ENCODE data around the gene TFPT.

DNA sequence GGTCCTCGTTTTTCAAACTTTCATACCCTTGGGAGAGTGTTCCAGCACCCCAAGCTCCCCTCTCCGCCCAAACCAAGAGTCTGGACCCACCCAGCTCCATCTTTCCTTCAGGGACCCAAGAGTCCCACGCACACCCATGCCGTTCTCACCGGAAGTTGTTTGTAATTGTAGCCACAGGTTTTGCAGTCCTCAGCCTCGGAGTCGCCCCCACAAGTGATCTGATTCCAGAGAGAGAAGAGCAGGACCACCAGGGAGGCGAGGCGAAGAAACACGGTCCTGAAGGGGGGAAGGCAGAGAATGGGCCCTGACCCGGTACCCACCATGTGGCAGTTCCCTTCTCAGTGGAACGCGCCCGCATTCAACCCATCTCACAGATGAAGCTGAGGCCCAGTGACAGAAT is 47.4 kb upstream of the TFPT start:
- TF ChIP-seq, protein P1, sequence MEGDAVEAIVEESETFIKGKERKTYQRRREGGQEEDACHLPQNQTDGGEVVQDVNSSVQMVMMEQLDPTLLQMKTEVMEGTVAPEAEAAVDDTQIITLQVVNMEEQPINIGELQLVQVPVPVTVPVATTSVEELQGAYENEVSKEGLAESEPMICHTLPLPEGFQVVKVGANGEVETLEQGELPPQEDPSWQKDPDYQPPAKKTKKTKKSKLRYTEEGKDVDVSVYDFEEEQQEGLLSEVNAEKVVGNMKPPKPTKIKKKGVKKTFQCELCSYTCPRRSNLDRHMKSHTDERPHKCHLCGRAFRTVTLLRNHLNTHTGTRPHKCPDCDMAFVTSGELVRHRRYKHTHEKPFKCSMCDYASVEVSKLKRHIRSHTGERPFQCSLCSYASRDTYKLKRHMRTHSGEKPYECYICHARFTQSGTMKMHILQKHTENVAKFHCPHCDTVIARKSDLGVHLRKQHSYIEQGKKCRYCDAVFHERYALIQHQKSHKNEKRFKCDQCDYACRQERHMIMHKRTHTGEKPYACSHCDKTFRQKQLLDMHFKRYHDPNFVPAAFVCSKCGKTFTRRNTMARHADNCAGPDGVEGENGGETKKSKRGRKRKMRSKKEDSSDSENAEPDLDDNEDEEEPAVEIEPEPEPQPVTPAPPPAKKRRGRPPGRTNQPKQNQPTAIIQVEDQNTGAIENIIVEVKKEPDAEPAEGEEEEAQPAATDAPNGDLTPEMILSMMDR (IDR thresholded peaks at IDR 0.05; ENCODE audit: poor library complexity), result no peak
- TF ChIP-seq EZH2 (IDR thresholded peaks at IDR 0.05; ENCODE audit: borderline replicate concordance), result no peak
- TF ChIP-seq EZH2phosphoT487 (IDR thresholded peaks at IDR 0.05; ENCODE audit: low read depth, severe bottlenecking, unreplicated experiment), result no peak

Data from hepatocyte (in vitro differentiated cells).